Suprapubic skin (tissue), 4 donors: ENCODE data around the gene NPW. TPM values are rescaled to one million over a fixed set of nuclear protein-coding genes. Genes with fewer than 3 reads are reported as not detected.

Experiments
- DNase-seq, 2 donors: peaks; one replicate each; pipeline ENCODE4 v3.0.0-alpha.2; 2019; ENCODE audit warnings: low spot score in 2 of 2
- H3K27ac ChIP-seq: fragments of 200-600 bp; sonication (generic); one replicate; pipeline ENCODE4 v1.5.1; 2019
- H3K27me3 ChIP-seq: fragments of 200-600 bp; sonication (generic); one replicate; pipeline ENCODE4 v1.5.1; 2019
- H3K36me3 ChIP-seq: fragments of 200-600 bp; sonication (generic); one replicate; pipeline ENCODE4 v1.5.1; 2019
- H3K4me1 ChIP-seq: fragments of 200-600 bp; sonication (generic); one replicate; pipeline ENCODE4 v1.5.1; 2019
- H3K4me3 ChIP-seq: fragments of 200-600 bp; sonication (generic); one replicate; pipeline ENCODE4 v1.5.1; 2019; ENCODE audit warnings: mild to moderate bottlenecking
- H3K9me3 ChIP-seq: fragments of 200-600 bp; sonication (generic); one replicate; pipeline ENCODE4 v1.5.1; 2019
- CTCF ChIP-seq, 2 donors: fragments of 200-600 bp in 1 of 2; fragments of 450-650 bp in 1 of 2; sonication (generic) in 1 of 2; IDR thresholded peaks; one replicate each; pipeline ENCODE4 v1.5.1; 2016 to 2019; ENCODE audit warnings: antibody characterized with exemption in 2 of 2, mild to moderate bottlenecking in 1 of 2, moderate library complexity in 1 of 2
- EP300 ChIP-seq: sonication (generic); formaldehyde crosslinking; IDR thresholded peaks from one replicate; pipeline ENCODE4 v1.6.1; 2017; ENCODE audit warnings: antibody characterized with exemption
- POLR2A ChIP-seq, 2 donors: fragments of 450-650 bp; IDR thresholded peaks; one replicate each; pipeline ENCODE4 v1.6.1; 2017; ENCODE audit warnings: antibody characterized with exemption in 2 of 2, mild to moderate bottlenecking in 2 of 2, moderate library complexity in 2 of 2
- POLR2AphosphoS5 ChIP-seq, 3 donors: sonication (generic); formaldehyde crosslinking; IDR thresholded peaks; one replicate each; pipeline ENCODE4 v1.6.1; 2017; ENCODE audit warnings: antibody characterized with exemption in 3 of 3
- WGBS: methylation state at CpG from one replicate; pipeline ENCODE4 v1.1.5; 2018; 5-methylcytosine and 5-hydroxymethylcytosine counted together
- total RNA-seq, 4 donors: library from RNA; depleted of rRNA; stranded (reverse); fragments of >200 nt; gene quantifications; one replicate each; pipeline ENCODE4 v1.1.0, GENCODE V29; 2016

NPW gene
- total RNA-seq, 4 donors from 2014 or later = 0.65 to 5.6 (median 3.0) TPM; not detected in 1

- H3K4me3 ChIP-seq = peak overlapping the region; percentile 35
- peak overlapping the region; percentile 75 for H3K27ac ChIP-seq
- H3K9me3 ChIP-seq = no peaks in the 10 kb centered on the region
- TF ChIP-seq EP300 (no peak), CTCF (IDR thresholded peaks at IDR 0.05) (no peak), POLR2A (IDR thresholded peaks at IDR 0.05) (no peak), POLR2AphosphoS5 (IDR thresholded peaks at IDR 0.05) (no peak)
- peaks cover 9% of the 10 kb centered on the region for H3K36me3 ChIP-seq
- 9% methylated on average over 7 of the region's 34 CpGs for WGBS
- H3K27me3 ChIP-seq = no peaks in the 10 kb centered on the region
- DNase-seq = peak in 1 of 2 donors; percentile 72
- H3K4me1 ChIP-seq = peaks cover 76% of the 10 kb centered on the region
These were observed 16.0 kb downstream of the NPW start for GRCh38 chr16:2035431-2036199.

GRCh38 chr16:2036200-2036966, 16.8 kb downstream of the NPW start:
- Histone ChIP-seq H3K9me3 (no peaks in the 10 kb centered on the region), H3K27me3 (no peaks in the 10 kb centered on the region), H3K27ac (peak overlapping the region; percentile 75), H3K4me3 (peak overlapping the region; percentile 35), H3K4me1 (peaks cover 84% of the 10 kb centered on the region), H3K36me3 (peaks cover 9% of the 10 kb centered on the region)
- no peak for DNase-seq
- 66% methylated on average over 18 of the region's 47 CpGs for WGBS
- TF ChIP-seq EP300 = no peak
- no peak for TF ChIP-seq POLR2A (IDR thresholded peaks at IDR 0.05)
- no peak for TF ChIP-seq CTCF (IDR thresholded peaks at IDR 0.05)
- no peak for TF ChIP-seq POLR2AphosphoS5 (IDR thresholded peaks at IDR 0.05)

GRCh38 chr16:2037115-2037514, 17.5 kb downstream of the NPW start:
- DNase-seq = no peak
- TF ChIP-seq POLR2AphosphoS5 (IDR thresholded peaks at IDR 0.05) (no peak), CTCF (IDR thresholded peaks at IDR 0.05) (no peak), POLR2A (IDR thresholded peaks at IDR 0.05) (no peak), EP300 (no peak)
- no peak overlapping the region for H3K4me3 ChIP-seq
- whole genome bisulfite sequencing = 89% methylated on average over 8 of the region's 15 CpGs
- H3K27ac ChIP-seq = no peak overlapping the region
- H3K36me3 ChIP-seq = peaks cover 9% of the 10 kb centered on the region
- H3K27me3 ChIP-seq = no peaks in the 10 kb centered on the region
- H3K9me3 ChIP-seq = no peaks in the 10 kb centered on the region
- H3K4me1 ChIP-seq = peaks cover 85% of the 10 kb centered on the region

GRCh38 chr16:2037647-2038381, 18.2 kb downstream of the NPW start:
- peaks cover 83% of the 10 kb centered on the region for H3K4me1 ChIP-seq
- H3K27ac ChIP-seq = peak overlapping the region; percentile 70
- no peak for TF ChIP-seq EP300
- no peak for TF ChIP-seq CTCF (IDR thresholded peaks at IDR 0.05)
- no peak for TF ChIP-seq POLR2AphosphoS5 (IDR thresholded peaks at IDR 0.05)
- no peak overlapping the region for H3K4me3 ChIP-seq
- peaks cover 9% of the 10 kb centered on the region for H3K36me3 ChIP-seq
- 77% methylated on average over 17 of the region's 29 CpGs for WGBS
- no peaks in the 10 kb centered on the region for H3K27me3 ChIP-seq
- H3K9me3 ChIP-seq = no peaks in the 10 kb centered on the region
- DNase-seq = peak in 1 of 2 donors; percentile 67
